ENCODE measurements around the gene RAB3B. TPM values are rescaled to one million over a fixed set of nuclear protein-coding genes. Genes with fewer than 3 reads are reported as not detected.
"Not testable (repeated sequence)": the region's sequence is repeated elsewhere in the genome, so short reads cannot be mapped to it uniquely, and the experiment has no call there.

RAB3B gene
- total RNA-seq, 2 experiments from 2014 or later, result 0.11 to 0.13 TPM

GRCh38 chr1:52022133-52022532 lies 31.6 kb upstream of the RAB3B start:
- Mint-ChIP-seq H3K27me3 (no peaks in the 10 kb centered on the region), H3K27ac (no peak overlapping the region), H3K36me3 (ENCODE audit: low read depth) (peaks cover 26% of the 10 kb centered on the region), H3K4me3 (no peak overlapping the region), H3K4me1 (ENCODE audit: low read depth) (no peaks in the 10 kb centered on the region), H3K9me3 (no peaks in the 10 kb centered on the region)
- DNase-seq, result no peak
- POLR2A ChIA-PET, result interaction anchor here (1.6 kb wide), 1 partner anchor 11 kb away, joined by 4 read pairs; no protein-coding TSS in a partner anchor
- ATAC-seq, result no peak
- CTCF ChIA-PET, result no interaction called here
- intact Hi-C loops (cut with micrococcal nuclease), result no loop called here
- no peak for TF ChIP-seq CTCF (IDR thresholded peaks at IDR 0.05)

DNA sequence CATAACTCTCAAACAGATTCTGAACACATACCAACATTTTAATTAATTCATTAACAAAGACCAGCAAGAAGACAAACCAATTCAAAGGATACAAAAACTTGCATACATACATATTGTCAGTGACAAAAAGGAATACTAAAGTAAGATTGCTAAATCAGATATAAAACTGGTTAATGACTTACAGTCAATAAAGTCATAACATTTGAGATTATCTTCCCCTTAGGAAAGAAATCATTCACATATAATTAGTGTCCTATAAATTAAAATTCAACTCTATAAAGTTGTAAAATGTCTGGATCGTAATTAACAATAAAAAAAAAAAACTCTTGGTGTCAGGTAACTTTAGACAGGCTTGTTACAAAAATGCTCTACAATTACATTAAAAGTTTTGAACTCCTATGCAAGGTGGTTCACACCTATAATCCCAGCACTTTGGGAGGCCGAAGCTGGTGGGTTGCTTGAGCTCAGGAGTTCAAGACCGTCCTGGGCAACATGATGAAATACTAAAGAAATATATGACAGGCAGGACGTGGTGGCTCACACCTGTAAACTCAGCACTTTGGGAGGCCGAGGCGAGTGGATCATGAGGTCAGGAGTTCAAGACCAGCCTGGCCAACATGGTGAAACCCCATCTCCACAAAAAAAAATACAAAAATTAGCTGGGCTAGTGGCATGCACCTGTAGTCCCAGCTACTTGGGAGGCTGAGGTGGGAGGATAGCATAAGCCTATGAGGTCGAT lies 17.7 kb upstream of the RAB3B start:
- ATAC-seq (no peak), DNase-seq (no peak)
- H3K4me1 Mint-ChIP-seq (ENCODE audit: low read depth), result no peaks in the 10 kb centered on the region
- H3K4me3 Mint-ChIP-seq, result no peak overlapping the region
- H3K27me3 Mint-ChIP-seq, result peaks cover 18% of the 10 kb centered on the region
- ChIA-PET CTCF (no interaction called here), POLR2A (no interaction called here)
- no peak overlapping the region for H3K27ac Mint-ChIP-seq
- TF ChIP-seq CTCF (IDR thresholded peaks at IDR 0.05), result no peak
- intact Hi-C loops (cut with micrococcal nuclease), result no loop called here
- no peaks in the 10 kb centered on the region for H3K36me3 Mint-ChIP-seq (ENCODE audit: low read depth)
- H3K9me3 Mint-ChIP-seq, result no peaks in the 10 kb centered on the region

GRCh38 chr1:52007215-52008002 lies 16.9 kb upstream of the RAB3B start:
- ATAC-seq, result no peak
- TF ChIP-seq CTCF (IDR thresholded peaks at IDR 0.05), result no peak
- intact Hi-C loops (cut with micrococcal nuclease), result no loop called here
- no peak overlapping the region for H3K4me3 Mint-ChIP-seq
- H3K27me3 Mint-ChIP-seq, result peaks cover 20% of the 10 kb centered on the region
- DNase-seq, result no peak
- H3K4me1 Mint-ChIP-seq (ENCODE audit: low read depth), result no peaks in the 10 kb centered on the region
- POLR2A ChIA-PET, result no interaction called here
- no peak overlapping the region for H3K27ac Mint-ChIP-seq
- H3K36me3 Mint-ChIP-seq (ENCODE audit: low read depth), result no peaks in the 10 kb centered on the region
- no peaks in the 10 kb centered on the region for H3K9me3 Mint-ChIP-seq
- CTCF ChIA-PET, result interaction anchor here (1.1 kb wide), 1 partner anchor 111 kb away, joined by 4 read pairs; no protein-coding TSS in a partner anchor

DNA sequence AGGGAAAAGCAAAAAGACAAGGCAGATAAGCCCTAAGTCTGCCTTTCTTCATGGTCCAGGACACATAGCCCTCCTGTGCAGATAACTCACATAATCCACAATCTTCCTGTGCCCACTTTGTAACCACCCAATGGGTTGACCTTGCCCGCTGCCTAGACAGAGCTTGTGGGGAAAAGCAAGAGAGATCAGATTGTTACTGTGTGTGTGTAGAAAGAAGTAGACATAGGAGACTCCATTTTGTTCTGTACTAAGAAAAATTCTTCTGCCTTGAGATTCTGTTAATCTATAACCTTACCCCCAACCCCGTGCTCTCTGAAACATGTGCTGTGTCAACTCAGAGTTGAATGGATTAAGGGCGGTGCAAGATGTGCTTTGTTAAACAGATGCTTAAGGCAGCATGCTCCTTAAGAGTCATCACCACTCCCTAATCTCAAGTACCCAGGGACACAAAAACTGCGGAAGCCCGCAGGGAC lies 15.6 kb upstream of the RAB3B start:
- POLR2A ChIA-PET, result not testable (repeated sequence)

GRCh38 chr1:52005548-52005947 lies 15.0 kb upstream of the RAB3B start:
- H3K4me1 Mint-ChIP-seq (ENCODE audit: low read depth); H3K4me3 Mint-ChIP-seq; H3K27ac Mint-ChIP-seq; intact Hi-C loops (cut with micrococcal nuclease); H3K9me3 Mint-ChIP-seq; DNase-seq; ATAC-seq; POLR2A ChIA-PET; H3K36me3 Mint-ChIP-seq (ENCODE audit: low read depth): not testable (repeated sequence)
- peaks cover 20% of the 10 kb centered on the region for H3K27me3 Mint-ChIP-seq
- CTCF ChIA-PET, result interaction anchor here (0.6 to 1.8 kb wide), 2 partner anchors 55 to 108 kb away, joined by 3 to 9 read pairs; no protein-coding TSS in a partner anchor

More for the DNA sequence above, 15.6 kb upstream of the RAB3B start:
- peaks cover 20% of the 10 kb centered on the region for H3K27me3 Mint-ChIP-seq
- H3K27ac Mint-ChIP-seq; H3K9me3 Mint-ChIP-seq; intact Hi-C loops (cut with micrococcal nuclease); ATAC-seq; H3K36me3 Mint-ChIP-seq (ENCODE audit: low read depth); H3K4me3 Mint-ChIP-seq; DNase-seq; H3K4me1 Mint-ChIP-seq (ENCODE audit: low read depth): not testable (repeated sequence)
- CTCF ChIA-PET, result interaction anchor here (0.6 to 1.8 kb wide), 2 partner anchors 55 to 109 kb away, joined by 3 to 9 read pairs; no protein-coding TSS in a partner anchor
